GM19467 (cell line): ENCODE data around the gene PODN.

Source experiments
- ATAC-seq: cut with Tn5 transposase; IDR thresholded peaks from one replicate; pipeline ENCODE4 v1.9.1; 2021; ENCODE audit warnings: mild to moderate bottlenecking, moderate library complexity; ENCODE audit not compliant: unreplicated experiment

The PODN gene

GRCh38 chr1:53049574-53049967, 12.4 kb upstream of the PODN start:
- no peak for ATAC-seq

- ATAC-seq, result no peak
Observed at GRCh38 chr1:53050310-53050709, 11.7 kb upstream of the PODN start.

DNA sequence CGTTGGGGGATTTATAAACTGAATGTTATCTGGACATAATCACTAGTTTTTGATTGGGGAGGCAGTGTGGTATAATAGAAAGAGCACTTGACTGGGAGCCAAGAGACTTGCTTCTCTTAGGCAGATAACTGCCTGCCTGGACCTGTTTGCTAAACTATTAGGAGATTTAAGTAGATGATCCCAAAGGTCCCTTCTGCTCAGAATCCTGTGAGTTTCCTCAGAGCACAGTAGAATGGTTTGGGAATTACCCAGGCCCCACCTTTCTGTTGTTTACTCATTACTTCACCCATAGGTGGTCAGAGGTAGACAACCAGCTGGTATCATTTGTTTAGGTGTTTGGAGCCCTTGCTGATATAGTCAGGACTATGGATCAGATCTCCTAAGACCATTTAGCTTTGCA, 10.3 kb upstream of the PODN start:
- no peak for ATAC-seq

GRCh38 chr1:53057127-53057526, 4.9 kb upstream of the PODN start:
- ATAC-seq, result no peak

- ATAC-seq, result no peak
Observed at GRCh38 chr1:53060579-53060978, 1.4 kb upstream of the PODN start.

- ATAC-seq, result no peak
Observed at GRCh38 chr1:53061123-53061858, 722 bp upstream of the PODN start.

GRCh38 chr1:53062708-53063591, 937 bp downstream of the PODN start:
- ATAC-seq, result no peak

DNA sequence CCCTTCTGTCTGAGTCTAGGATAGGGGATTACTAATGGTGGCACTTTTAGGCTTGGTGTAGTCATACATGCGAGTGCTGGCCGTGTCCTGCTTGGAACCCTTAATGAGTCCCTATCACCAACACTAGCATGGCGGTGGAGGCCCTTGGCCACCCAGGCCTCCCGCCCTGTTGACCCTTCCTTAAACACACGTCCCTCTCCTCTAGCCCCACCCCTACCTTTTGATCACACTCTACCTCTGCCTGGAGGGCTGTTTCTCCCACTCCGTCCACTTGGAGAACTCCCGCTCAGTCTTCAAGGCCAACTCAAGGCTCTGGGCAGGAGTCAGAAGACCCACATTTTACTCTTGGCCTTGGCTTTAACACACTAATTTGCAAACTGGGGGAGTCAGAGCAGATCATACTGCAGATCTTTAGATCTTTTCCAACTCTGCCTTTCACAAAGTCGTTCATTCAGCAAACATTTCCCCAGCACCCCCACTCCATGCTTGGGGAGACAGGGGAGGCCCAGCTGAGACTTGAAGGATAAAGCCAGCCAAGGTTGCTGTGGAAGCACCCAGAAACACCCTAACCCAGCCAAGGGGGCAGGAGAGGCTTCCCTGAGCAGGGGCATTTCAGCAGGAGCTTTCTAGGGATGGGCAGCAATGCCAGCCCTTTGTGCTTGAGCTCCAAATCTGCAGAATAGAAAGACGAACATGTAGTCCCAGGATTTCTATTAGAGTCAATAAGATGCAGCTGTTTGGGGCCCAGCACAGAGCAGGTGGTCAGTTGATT, 1.9 kb downstream of the PODN start:
- no peak for ATAC-seq

GRCh38 chr1:53065391-53065790, 3.4 kb downstream of the PODN start:
- no peak for ATAC-seq

GRCh38 chr1:53066488-53066887, 4.5 kb downstream of the PODN start:
- ATAC-seq, result no peak

DNA sequence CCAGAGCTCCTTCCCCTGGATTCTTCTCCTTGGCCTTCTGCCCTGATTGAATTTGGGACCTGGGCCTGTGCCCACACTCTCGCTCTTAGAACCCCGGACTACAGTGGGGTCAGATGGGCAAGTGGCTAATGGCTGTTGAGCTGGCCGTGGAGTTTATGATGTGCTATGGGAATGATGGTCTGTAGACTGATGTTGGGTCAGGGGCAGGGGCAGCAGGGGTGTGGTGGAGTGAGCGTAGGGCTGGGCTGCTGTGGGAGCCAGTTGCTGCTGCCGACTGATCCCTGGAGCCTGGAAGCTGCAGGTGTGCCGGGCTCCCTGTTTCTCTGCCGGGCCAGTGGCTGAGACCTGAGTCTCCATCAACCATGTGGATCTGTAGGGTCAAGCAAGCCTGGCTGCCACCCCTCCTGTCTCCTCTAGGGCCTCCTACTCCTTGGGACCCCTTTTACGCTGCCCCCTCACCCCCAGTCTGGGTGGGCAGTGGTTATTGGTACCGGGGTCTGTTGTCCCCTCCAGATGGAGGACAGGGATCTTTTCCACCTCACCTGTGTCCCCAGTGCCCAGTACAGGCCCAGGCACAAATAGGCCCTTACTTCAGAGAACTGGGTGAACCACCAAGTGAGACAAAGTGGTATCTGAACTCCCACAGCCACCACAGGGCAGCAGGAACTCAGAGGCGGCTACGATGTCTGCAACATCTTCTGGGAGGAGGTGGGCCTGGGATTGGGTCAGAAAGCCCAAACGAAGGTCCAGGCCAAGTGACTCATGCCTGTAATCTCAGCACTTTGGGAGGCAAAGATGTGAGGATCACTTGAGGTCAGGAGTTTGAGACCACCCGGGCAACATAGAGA, 5.1 kb downstream of the PODN start:
- ATAC-seq, result no peak

DNA sequence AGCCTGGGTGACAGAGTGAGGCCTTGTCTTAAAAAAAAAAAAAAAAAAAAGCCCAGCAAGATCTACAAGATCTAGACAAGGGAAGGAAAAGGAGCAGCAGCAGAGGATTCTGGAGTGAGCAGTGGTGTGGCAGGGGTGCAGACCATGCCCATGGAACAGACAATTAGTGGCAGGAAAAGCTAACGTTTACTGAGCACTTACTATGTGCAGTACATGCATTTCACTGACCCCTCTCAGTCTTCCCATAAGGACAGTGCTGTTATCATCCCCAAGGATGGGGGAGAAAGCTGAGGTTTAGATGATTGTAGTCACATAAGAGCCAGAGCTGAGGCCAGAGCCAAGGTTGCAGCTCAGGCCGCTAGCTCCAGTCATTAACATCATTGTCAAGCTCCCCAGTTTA, 5.9 kb downstream of the PODN start:
- no peak for ATAC-seq

DNA sequence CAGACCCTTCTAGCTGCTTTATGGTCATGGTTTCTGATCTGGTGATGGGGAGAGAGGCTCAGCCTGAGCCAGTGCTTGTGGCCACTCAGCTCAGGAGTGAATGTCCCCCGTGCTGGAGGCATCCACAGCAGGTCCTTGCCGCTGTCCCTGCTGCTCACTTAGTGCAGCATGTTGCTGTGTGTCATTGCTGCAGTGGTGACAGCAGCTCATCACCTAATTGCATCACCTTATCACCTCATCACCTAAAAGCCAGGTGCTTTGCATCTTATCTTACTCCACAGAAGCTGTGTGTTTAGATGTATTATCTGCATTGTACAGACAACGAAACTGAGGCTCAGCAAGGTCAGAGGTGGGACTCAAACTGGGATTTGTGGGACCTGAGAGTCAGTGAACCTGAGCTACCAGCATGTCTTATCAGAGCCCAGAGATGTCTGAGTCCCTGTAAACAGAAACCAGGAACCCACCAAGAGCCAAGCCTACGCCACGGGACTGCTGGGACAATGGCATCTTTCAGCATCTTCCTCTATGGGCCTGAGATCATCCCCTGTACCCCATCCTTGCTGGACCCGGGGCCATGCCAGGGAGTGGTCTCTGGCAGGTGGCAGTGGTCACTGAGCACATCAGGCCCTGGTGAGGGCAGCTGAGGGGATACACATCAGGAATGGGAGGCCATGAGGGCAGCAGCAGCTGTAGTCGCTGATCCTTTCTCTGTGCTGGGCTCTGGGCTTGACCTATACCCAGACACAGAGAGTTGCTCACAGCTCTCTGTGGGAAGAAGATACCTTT, 6.5 kb downstream of the PODN start:
- ATAC-seq, result no peak

- ATAC-seq, result no peak
Observed at GRCh38 chr1:53069265-53069662, 7.3 kb downstream of the PODN start.

GRCh38 chr1:53069663-53070327, 7.8 kb downstream of the PODN start:
- ATAC-seq, result no peak

DNA sequence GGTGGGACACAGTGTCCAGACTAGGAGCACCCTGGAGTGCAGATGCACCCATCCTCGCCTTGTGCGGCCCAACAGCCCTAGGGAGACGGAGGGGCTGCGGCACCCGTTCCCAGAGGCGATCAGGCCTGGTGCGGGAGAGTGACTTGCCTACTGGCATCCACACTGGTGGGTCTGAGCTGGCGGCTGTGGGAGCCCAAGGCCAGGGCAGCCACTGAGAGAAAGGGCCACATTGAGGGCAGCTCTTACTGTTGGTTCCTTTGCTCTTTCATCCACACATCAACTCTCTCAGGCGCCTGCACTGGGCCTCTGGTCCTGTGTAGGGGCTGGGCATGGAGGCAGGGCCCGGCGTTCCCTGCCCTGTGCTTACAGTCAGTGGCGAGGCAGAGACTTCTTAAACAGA, 8.6 kb downstream of the PODN start:
- no peak for ATAC-seq

DNA sequence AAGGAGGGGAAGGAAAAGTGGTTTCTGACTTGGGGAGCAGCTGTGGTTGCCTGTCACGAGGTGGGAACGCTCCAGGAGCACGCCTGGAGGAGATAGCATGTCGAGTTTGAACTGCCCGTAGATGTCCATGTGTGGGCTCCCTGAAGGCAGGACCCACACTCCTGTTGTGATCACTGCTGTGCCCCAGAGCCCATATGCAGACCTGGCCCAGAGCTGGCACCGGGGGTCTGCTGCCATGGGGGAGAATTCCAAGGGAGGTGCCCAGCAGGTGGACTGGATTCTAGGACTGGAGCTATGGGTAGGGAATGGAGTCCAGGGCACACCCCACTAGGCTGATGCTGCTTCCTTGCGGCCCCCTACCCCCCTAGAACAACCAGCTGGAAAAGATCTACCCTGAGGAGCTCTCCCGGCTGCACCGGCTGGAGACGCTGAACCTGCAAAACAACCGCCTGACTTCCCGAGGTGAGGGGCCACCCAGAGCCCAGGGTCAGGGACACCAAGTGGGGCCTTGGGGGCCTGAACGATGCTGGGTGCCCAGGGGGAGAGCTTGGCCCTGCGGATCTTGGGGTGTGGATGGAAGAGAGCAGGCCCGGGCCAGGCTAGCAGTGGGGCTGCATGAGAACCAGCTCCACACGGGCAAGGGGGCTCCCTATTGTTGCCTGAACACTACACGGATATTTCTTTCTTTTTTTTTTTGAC, 9.3 kb downstream of the PODN start:
- no peak for ATAC-seq

GRCh38 chr1:53071915-53072314, 9.9 kb downstream of the PODN start:
- ATAC-seq, result no peak

DNA sequence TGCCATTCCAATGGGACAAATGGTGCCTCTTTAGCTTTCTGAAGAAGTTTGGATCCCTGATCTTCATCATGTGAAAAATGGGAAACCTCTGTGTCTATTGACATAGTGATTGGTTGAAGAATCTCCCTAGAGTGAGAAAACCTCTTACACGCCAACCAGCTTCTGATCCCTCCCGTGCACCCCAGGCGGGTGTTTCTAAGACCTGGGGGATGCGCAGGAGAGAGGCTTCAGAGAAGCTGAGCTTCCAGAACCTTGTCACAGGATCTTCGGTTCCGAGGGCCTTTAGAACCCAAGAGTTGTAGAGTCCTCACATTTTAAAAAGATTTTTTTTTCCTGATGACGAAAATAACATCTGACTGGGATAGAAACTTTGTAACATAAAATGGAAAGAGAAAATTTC, 11.3 kb downstream of the PODN start:
- ATAC-seq, result no peak
